Progenitor cell of endocrine pancreas (in vitro differentiated cells): Measurements from ENCODE around the gene MAP7D1. TPM values are rescaled to one million over a fixed set of nuclear protein-coding genes. Genes with fewer than 3 reads are reported as not detected.

Experiments used
- DNase-seq: peaks from one replicate; pipeline ENCODE4 v3.0.0; 2021; ENCODE audit warnings: low spot score; ENCODE audit not compliant: unreplicated experiment
- H3K27ac Mint-ChIP-seq: 2 replicates; pipeline ENCODE4 v1.8.0; 2021; ENCODE audit warnings: mild to moderate bottlenecking, moderate library complexity, mixed read lengths
- H3K27me3 Mint-ChIP-seq: 2 replicates; pipeline ENCODE4 v1.8.0; 2021; ENCODE audit warnings: mixed read lengths
- H3K36me3 Mint-ChIP-seq: 2 replicates; pipeline ENCODE4 v1.8.0; 2022; ENCODE audit warnings: mixed read lengths; ENCODE audit not compliant: insufficient read depth
- H3K4me1 Mint-ChIP-seq: 2 replicates; pipeline ENCODE4 v1.8.0; 2021; ENCODE audit warnings: low read depth, mixed read lengths
- H3K4me3 Mint-ChIP-seq: 2 replicates; pipeline ENCODE4 v1.8.0; 2021; ENCODE audit warnings: low read depth, mild to moderate bottlenecking, moderate library complexity, mixed read lengths
- H3K9me3 Mint-ChIP-seq: 2 replicates; pipeline ENCODE4 v1.8.0; 2021; ENCODE audit warnings: low read depth, mixed read lengths
- CTCF ChIP-seq: fragments of 200-600 bp; sonication (generic); IDR thresholded peaks from one replicate; pipeline ENCODE4 v1.5.0; 2021; ENCODE audit warnings: antibody characterized with exemption, mild to moderate bottlenecking; ENCODE audit not compliant: unreplicated experiment
- total RNA-seq: library from RNA; stranded (reverse); gene quantifications from 2 replicates; pipeline ENCODE4 v1.2.1, GENCODE V29; 2021

Gene MAP7D1
- total RNA-seq, 1 donor from 2014 or later, result 109 TPM

- no peak for DNase-seq
- Mint-ChIP-seq H3K4me1 (peaks cover 3% of the 10 kb centered on the region), H3K27ac (no peak overlapping the region), H3K36me3 (peaks cover 1% of the 10 kb centered on the region), H3K9me3 (no peaks in the 10 kb centered on the region), H3K4me3 (no peak overlapping the region), H3K27me3 (peaks cover 6% of the 10 kb centered on the region)
- TF ChIP-seq CTCF, result no peak
Observed at GRCh38 chr1:36198641-36199040, 42.7 kb downstream of the MAP7D1 start.

- H3K27ac Mint-ChIP-seq, result no peak overlapping the region
- DNase-seq, result no peak
- H3K9me3 Mint-ChIP-seq, result no peaks in the 10 kb centered on the region
- H3K4me3 Mint-ChIP-seq, result no peak overlapping the region
- H3K4me1 Mint-ChIP-seq, result peaks cover 5% of the 10 kb centered on the region
- peaks cover 6% of the 10 kb centered on the region for H3K27me3 Mint-ChIP-seq
- H3K36me3 Mint-ChIP-seq, result peaks cover 1% of the 10 kb centered on the region
- TF ChIP-seq CTCF, result no peak
Observed at GRCh38 chr1:36199934-36200741, 44.2 kb downstream of the MAP7D1 start.

- Mint-ChIP-seq H3K4me3 (no peak overlapping the region), H3K36me3 (no peaks in the 10 kb centered on the region), H3K9me3 (no peaks in the 10 kb centered on the region), H3K4me1 (peaks cover 11% of the 10 kb centered on the region), H3K27ac (no peak overlapping the region), H3K27me3 (peaks cover 6% of the 10 kb centered on the region)
- TF ChIP-seq CTCF, result no peak
- no peak for DNase-seq
Observed at GRCh38 chr1:36203027-36203553, 47.1 kb downstream of the MAP7D1 start.

GRCh38 chr1:36203554-36204346, 47.8 kb downstream of the MAP7D1 start:
- Mint-ChIP-seq H3K27me3 (peaks cover 6% of the 10 kb centered on the region), H3K36me3 (no peaks in the 10 kb centered on the region), H3K27ac (no peak overlapping the region), H3K9me3 (no peaks in the 10 kb centered on the region), H3K4me1 (peaks cover 11% of the 10 kb centered on the region), H3K4me3 (no peak overlapping the region)
- no peak for DNase-seq
- TF ChIP-seq CTCF, result no peak

GRCh38 chr1:36204347-36204909, 48.5 kb downstream of the MAP7D1 start:
- H3K27ac Mint-ChIP-seq, result no peak overlapping the region
- H3K27me3 Mint-ChIP-seq, result peaks cover 6% of the 10 kb centered on the region
- H3K9me3 Mint-ChIP-seq, result no peaks in the 10 kb centered on the region
- no peak for DNase-seq
- no peaks in the 10 kb centered on the region for H3K36me3 Mint-ChIP-seq
- H3K4me3 Mint-ChIP-seq, result no peak overlapping the region
- H3K4me1 Mint-ChIP-seq, result peaks cover 11% of the 10 kb centered on the region
- TF ChIP-seq CTCF, result no peak
